Aorta (tissue), 5 donors: ENCODE results near the gene NLN. TPM values are rescaled to one million over a fixed set of nuclear protein-coding genes. Genes with fewer than 3 reads are reported as not detected.
"Not testable (repeated sequence)": the region's sequence is repeated elsewhere in the genome, so short reads cannot be mapped to it uniquely, and the experiment has no call there.

Experiments
- ATAC-seq: fragments of 200-7000 bp; cut with Tn5 transposase; one replicate; pipeline ENCODE4 v1.9.1; 2022; ENCODE audit warnings: moderate library complexity; ENCODE audit not compliant: low FRiP score
- DNase-seq, 2 donors: peaks; one replicate each; pipeline ENCODE4 v3.0.0-alpha.2; 2020
- H3K27ac ChIP-seq, 2 donors: one replicate each; pipeline ENCODE4 v1.5.1; 2013; ENCODE audit warnings: low read length in 2 of 2, mild to moderate bottlenecking in 2 of 2, moderate library complexity in 2 of 2, control low read depth in 1 of 2, inconsistent platforms in 1 of 2, low read depth in 1 of 2
- H3K27me3 ChIP-seq, 2 donors: one replicate each; pipeline ENCODE4 v1.6.1; 2013; ENCODE audit warnings: control low read depth in 1 of 2, low read length in 1 of 2, mild to moderate bottlenecking in 1 of 2, moderate library complexity in 1 of 2; ENCODE audit not compliant: insufficient read depth in 2 of 2, control insufficient read depth in 1 of 2
- H3K36me3 ChIP-seq, 2 donors: one replicate each; pipeline ENCODE4 v1.6.1; 2013; ENCODE audit warnings: control low read depth in 1 of 2, low read length in 1 of 2, mild to moderate bottlenecking in 1 of 2; ENCODE audit not compliant: insufficient read depth in 2 of 2, control insufficient read depth in 1 of 2
- H3K4me1 ChIP-seq, 2 donors: one replicate each; pipeline ENCODE4 v1.6.1; 2013; ENCODE audit warnings: low read length in 2 of 2, control low read depth in 1 of 2, mild to moderate bottlenecking in 1 of 2, moderate library complexity in 1 of 2; ENCODE audit not compliant: insufficient read depth in 2 of 2, control insufficient read depth in 1 of 2
- H3K4me3 ChIP-seq, 2 donors: one replicate each; pipeline ENCODE4 v1.5.1; 2013; ENCODE audit warnings: low read length in 2 of 2, control low read depth in 1 of 2, mild to moderate bottlenecking in 1 of 2
- H3K9me3 ChIP-seq: one replicate; pipeline ENCODE4 v1.6.1; 2013; ENCODE audit warnings: mild to moderate bottlenecking, low read length; ENCODE audit not compliant: control insufficient read depth
- WGBS, 2 donors: extraction: QIAGEN DNeasy Blood & Tissue Kit; methylation state at CpG; one replicate each; pipeline ENCODE4 v1.1.7; 2013; 5-methylcytosine and 5-hydroxymethylcytosine counted together
- intact Hi-C, 2 donors: fragments of 100-400 bp; cut with DNase I; formaldehyde crosslinking; loops; one replicate each; pipeline versions ENCODE4 v1.14.2 to v1.15.0; 2022
- polyA plus RNA-seq, 2 donors: library from polyadenylated mRNA; stranded (reverse); fragments of 200-250 nt; gene quantifications; one replicate each; pipeline ENCODE4 v1.2.3, GENCODE V29; 2013
- total RNA-seq, 2 donors: library from RNA; stranded (reverse); fragmentation: NEBNext Ultra II Directional; extraction: Animal tissue kit (Norgen Biotek cat#: 25700); gene quantifications; one replicate each; pipeline ENCODE4 v1.2.1, GENCODE V29; 2021
- donor health status: healthy with polysubstance abuse.
- donor health status: Bipolar disorder and iron deficiency.
- donor health status: DM: no; HTN: no; CAD: no.
- donor health status: DM: no; HTN: no; CAD: no.
- donor health status: DM: yes; HTN: yes; CAD: no.

NLN gene
- total and polyA plus RNA-seq, 4 donors: 2.5 to 16.5 (median 10.5) TPM

GRCh38 chr5:65862384-65862783, 140.4 kb downstream of the NLN start:
- H3K27me3 ChIP-seq: no peaks in the 10 kb centered on the region
- H3K9me3 ChIP-seq: no peaks in the 10 kb centered on the region
- no peaks in the 10 kb centered on the region for H3K4me1 ChIP-seq
- no peak overlapping the region for H3K4me3 ChIP-seq
- no peak overlapping the region for H3K27ac ChIP-seq
- ATAC-seq (no peak), DNase-seq (no peak)
- no peaks in the 10 kb centered on the region for H3K36me3 ChIP-seq
- intact Hi-C loops: no loop called here

GRCh38 chr5:65863747-65864146, 141.7 kb downstream of the NLN start:
- no peak overlapping the region for H3K27ac ChIP-seq
- H3K36me3 ChIP-seq: no peaks in the 10 kb centered on the region
- no peak overlapping the region for H3K4me3 ChIP-seq
- intact Hi-C loops: no loop called here
- no peak for DNase-seq
- ATAC-seq: no peak
- no peaks in the 10 kb centered on the region for H3K4me1 ChIP-seq
- H3K9me3 ChIP-seq: no peaks in the 10 kb centered on the region
- no peaks in the 10 kb centered on the region for H3K27me3 ChIP-seq
- WGBS, 2 donors: 89% methylated on average over 2 of the region's 2 CpGs

- H3K27ac ChIP-seq: no peak overlapping the region
- H3K4me3 ChIP-seq: no peak overlapping the region
- no peaks in the 10 kb centered on the region for H3K9me3 ChIP-seq
- 66 to 70% methylated on average over 6 of the region's 6 CpGs for WGBS, 2 donors
- H3K36me3 ChIP-seq: no peaks in the 10 kb centered on the region
- ATAC-seq (no peak), DNase-seq (no peak)
- H3K27me3 ChIP-seq: no peaks in the 10 kb centered on the region
- intact Hi-C loops: no loop called here
- H3K4me1 ChIP-seq: no peaks in the 10 kb centered on the region
These were observed 145.0 kb downstream of the NLN start for GRCh38 chr5:65866837-65867521.

GRCh38 chr5:65867542-65868195, 145.7 kb downstream of the NLN start:
- ATAC-seq (no peak), DNase-seq (no peak)
- H3K4me1 ChIP-seq: no peaks in the 10 kb centered on the region
- intact Hi-C loops: no loop called here
- H3K4me3 ChIP-seq: no peak overlapping the region
- 60 to 64% methylated on average over 11 of the region's 11 CpGs for WGBS, 2 donors
- no peaks in the 10 kb centered on the region for H3K36me3 ChIP-seq
- H3K27me3 ChIP-seq: no peaks in the 10 kb centered on the region
- H3K27ac ChIP-seq: no peak overlapping the region
- H3K9me3 ChIP-seq: no peaks in the 10 kb centered on the region

GRCh38 chr5:65868509-65868908, 146.5 kb downstream of the NLN start:
- Histone ChIP-seq H3K4me3 (no peak overlapping the region), H3K4me1 (no peaks in the 10 kb centered on the region), H3K27me3 (no peaks in the 10 kb centered on the region), H3K27ac (no peak overlapping the region), H3K36me3 (no peaks in the 10 kb centered on the region), H3K9me3 (no peaks in the 10 kb centered on the region)
- no peak for DNase-seq
- intact Hi-C loops: no loop called here
- WGBS, 2 donors: 58 to 59% methylated on average over 3 of the region's 3 CpGs
- ATAC-seq: no peak

- Histone ChIP-seq H3K36me3 (no peaks in the 10 kb centered on the region), H3K4me3 (no peak overlapping the region), H3K4me1 (no peaks in the 10 kb centered on the region), H3K9me3 (no peaks in the 10 kb centered on the region), H3K27ac (no peak overlapping the region), H3K27me3 (no peaks in the 10 kb centered on the region)
- ATAC-seq (no peak), DNase-seq (no peak)
- intact Hi-C loops: no loop called here
- WGBS, 2 donors: 67 to 82% methylated on average over 5 of the region's 5 CpGs
These were observed 149.2 kb downstream of the NLN start for GRCh38 chr5:65871182-65871581.

- intact Hi-C loops: not testable (repeated sequence)
These were observed 149.8 kb downstream of the NLN start for GRCh38 chr5:65871776-65872175.

GRCh38 chr5:65873181-65873750, 151.3 kb downstream of the NLN start:
- peaks cover under 1% of the 10 kb centered on the region for H3K9me3 ChIP-seq
- H3K27ac ChIP-seq: no peak overlapping the region
- ATAC-seq (no peak), DNase-seq (no peak)
- no peak overlapping the region for H3K4me3 ChIP-seq
- peaks cover 0 to 3% of the 10 kb centered on the region in 2 donors for H3K27me3 ChIP-seq
- no peaks in the 10 kb centered on the region for H3K4me1 ChIP-seq
- WGBS, 2 donors: 81 to 82% methylated on average over 3 of the region's 3 CpGs
- intact Hi-C loops: no loop called here
- H3K36me3 ChIP-seq: no peaks in the 10 kb centered on the region

More at GRCh38 chr5:65871776-65872175, 149.8 kb downstream of the NLN start:
- H3K4me1 ChIP-seq, H3K27ac ChIP-seq, ATAC-seq, DNase-seq, H3K4me3 ChIP-seq, H3K9me3 ChIP-seq, H3K36me3 ChIP-seq, H3K27me3 ChIP-seq: not testable (repeated sequence)
- WGBS, 2 donors: 81 to 87% methylated on average over 5 of the region's 5 CpGs

GRCh38 chr5:65874241-65874640, 152.2 kb downstream of the NLN start:
- Histone ChIP-seq H3K36me3 (no peaks in the 10 kb centered on the region), H3K4me3 (no peak overlapping the region), H3K9me3 (peaks cover 2% of the 10 kb centered on the region), H3K27me3 (peaks cover 0 to 3% of the 10 kb centered on the region in 2 donors), H3K27ac (no peak overlapping the region), H3K4me1 (no peaks in the 10 kb centered on the region)
- 80 to 82% methylated on average over 3 of the region's 3 CpGs for WGBS, 2 donors
- no peak for ATAC-seq
- DNase-seq: no peak
- intact Hi-C loops: no loop called here
